Lower leg skin (tissue), 3 donors: ENCODE measurements around the gene ZNF408.

Experiments used
- CTCF ChIP-seq, 3 donors: fragments of 450-650 bp; IDR thresholded peaks; one replicate each; pipeline ENCODE4 v1.5.1; 2016; ENCODE audit warnings: antibody characterized with exemption in 3 of 3, mild to moderate bottlenecking in 3 of 3, moderate library complexity in 2 of 3
- POLR2A ChIP-seq, 2 donors: fragments of 450-650 bp; IDR thresholded peaks; one replicate each; pipeline ENCODE4 v1.6.1; 2016 to 2017; ENCODE audit warnings: antibody characterized with exemption in 2 of 2, mild to moderate bottlenecking in 1 of 2, moderate library complexity in 1 of 2

DNA sequence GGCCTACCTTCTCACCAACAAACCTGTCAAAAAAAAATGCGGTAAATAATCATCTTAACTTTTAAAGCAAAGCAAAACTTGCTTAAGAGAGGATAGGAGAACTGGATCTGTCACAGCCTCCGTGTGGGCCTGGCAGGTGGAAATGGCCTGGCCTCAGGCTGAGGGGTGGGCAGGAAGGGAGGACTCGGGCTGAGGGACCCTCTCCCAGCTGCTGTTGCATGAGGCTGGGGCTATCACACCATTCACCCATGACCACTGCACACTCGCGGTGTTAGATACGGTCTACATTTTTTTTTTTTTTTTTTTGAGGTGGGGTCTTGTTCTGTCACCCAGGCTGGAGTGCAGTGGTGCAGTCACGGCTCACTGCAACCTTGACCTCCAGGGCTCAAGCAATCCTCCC lies 24.9 kb upstream of the ZNF408 start:
- TF ChIP-seq CTCF (IDR thresholded peaks at IDR 0.05) (no peak), POLR2A (IDR thresholded peaks at IDR 0.05) (no peak)
